ENCODE measurements around the gene ESRRB. TPM values are rescaled to one million over a fixed set of nuclear protein-coding genes. Genes with fewer than 3 reads are reported as not detected.

The ESRRB gene
- total RNA-seq, 1 experiment from 2014 or later, result 0.71 TPM

- DNase-seq (ENCODE audit: low read depth), result no peak
- in situ Hi-C loops (cut with HindIII; ENCODE audit: low pct_unique_long_range_greater_than_20kb, low sequenced_read_pairs), result no loop called here
Observed at GRCh38 chr14:76391981-76392690, 16.2 kb downstream of the ESRRB start.

- in situ Hi-C loops (cut with HindIII; ENCODE audit: low pct_unique_long_range_greater_than_20kb, low sequenced_read_pairs), result no loop called here
- DNase-seq (ENCODE audit: low read depth), result no peak
Observed at GRCh38 chr14:76394569-76394968, 18.6 kb downstream of the ESRRB start.

GRCh38 chr14:76395161-76395560 is 19.2 kb downstream of the ESRRB start:
- no peak for DNase-seq (ENCODE audit: low read depth)
- in situ Hi-C loops (cut with HindIII; ENCODE audit: low pct_unique_long_range_greater_than_20kb, low sequenced_read_pairs), result no loop called here

GRCh38 chr14:76396714-76397187 is 20.8 kb downstream of the ESRRB start:
- in situ Hi-C loops (cut with HindIII; ENCODE audit: low pct_unique_long_range_greater_than_20kb, low sequenced_read_pairs), result no loop called here
- no peak for DNase-seq (ENCODE audit: low read depth)

- DNase-seq (ENCODE audit: low read depth), result no peak
Observed at GRCh38 chr14:76405627-76406026, 29.7 kb downstream of the ESRRB start.

GRCh38 chr14:76407449-76408150 is 31.7 kb downstream of the ESRRB start:
- in situ Hi-C loops (cut with HindIII; ENCODE audit: low pct_unique_long_range_greater_than_20kb, low sequenced_read_pairs), result no loop called here
- no peak for DNase-seq (ENCODE audit: low read depth)

More at GRCh38 chr14:76405627-76406026, 29.7 kb downstream of the ESRRB start:
- in situ Hi-C loops (cut with HindIII; ENCODE audit: low pct_unique_long_range_greater_than_20kb, low sequenced_read_pairs), result no loop called here

GRCh38 chr14:76408877-76409276 is 32.9 kb downstream of the ESRRB start:
- in situ Hi-C loops (cut with HindIII; ENCODE audit: low pct_unique_long_range_greater_than_20kb, low sequenced_read_pairs), result no loop called here

GRCh38 chr14:76412501-76412900 is 36.6 kb downstream of the ESRRB start:
- in situ Hi-C loops (cut with HindIII; ENCODE audit: low pct_unique_long_range_greater_than_20kb, low sequenced_read_pairs), result no loop called here

More at GRCh38 chr14:76408877-76409276, 32.9 kb downstream of the ESRRB start:
- DNase-seq (ENCODE audit: low read depth), result no peak

GRCh38 chr14:76413106-76413961 is 37.4 kb downstream of the ESRRB start:
- DNase-seq (ENCODE audit: low read depth), result no peak
- in situ Hi-C loops (cut with HindIII; ENCODE audit: low pct_unique_long_range_greater_than_20kb, low sequenced_read_pairs), result no loop called here

More at GRCh38 chr14:76412501-76412900, 36.6 kb downstream of the ESRRB start:
- DNase-seq (ENCODE audit: low read depth), result no peak

- in situ Hi-C loops (cut with HindIII; ENCODE audit: low pct_unique_long_range_greater_than_20kb, low sequenced_read_pairs), result no loop called here
- DNase-seq (ENCODE audit: low read depth), result no peak
Observed at GRCh38 chr14:76413962-76414600, 38.1 kb downstream of the ESRRB start.

GRCh38 chr14:76419399-76419798 is 43.5 kb downstream of the ESRRB start:
- in situ Hi-C loops (cut with HindIII; ENCODE audit: low pct_unique_long_range_greater_than_20kb, low sequenced_read_pairs), result no loop called here
- DNase-seq (ENCODE audit: low read depth), result no peak

- no peak for DNase-seq (ENCODE audit: low read depth)
- in situ Hi-C loops (cut with HindIII; ENCODE audit: low pct_unique_long_range_greater_than_20kb, low sequenced_read_pairs), result no loop called here
Observed at GRCh38 chr14:76420827-76421226, 44.9 kb downstream of the ESRRB start.

- in situ Hi-C loops (cut with HindIII; ENCODE audit: low pct_unique_long_range_greater_than_20kb, low sequenced_read_pairs), result no loop called here
- DNase-seq (ENCODE audit: low read depth), result no peak
Observed at GRCh38 chr14:76421662-76422061, 45.7 kb downstream of the ESRRB start.

- in situ Hi-C loops (cut with HindIII; ENCODE audit: low pct_unique_long_range_greater_than_20kb, low sequenced_read_pairs), result no loop called here
- DNase-seq (ENCODE audit: low read depth), result no peak
Observed at GRCh38 chr14:76422662-76423061, 46.7 kb downstream of the ESRRB start.

- DNase-seq (ENCODE audit: low read depth), result no peak
- in situ Hi-C loops (cut with HindIII; ENCODE audit: low pct_unique_long_range_greater_than_20kb, low sequenced_read_pairs), result no loop called here
Observed at GRCh38 chr14:76423534-76423933, 47.6 kb downstream of the ESRRB start.

GRCh38 chr14:76424359-76424758 is 48.4 kb downstream of the ESRRB start:
- in situ Hi-C loops (cut with HindIII; ENCODE audit: low pct_unique_long_range_greater_than_20kb, low sequenced_read_pairs), result no loop called here
- DNase-seq (ENCODE audit: low read depth), result no peak

GRCh38 chr14:76426161-76426696 is 50.3 kb downstream of the ESRRB start:
- in situ Hi-C loops (cut with HindIII; ENCODE audit: low pct_unique_long_range_greater_than_20kb, low sequenced_read_pairs), result no loop called here
- DNase-seq (ENCODE audit: low read depth), result no peak

- in situ Hi-C loops (cut with HindIII; ENCODE audit: low pct_unique_long_range_greater_than_20kb, low sequenced_read_pairs), result no loop called here
- DNase-seq (ENCODE audit: low read depth), result no peak
Observed at GRCh38 chr14:76428611-76429010, 52.7 kb downstream of the ESRRB start.

Measured in Caki2 (cell line).